Measurements from ENCODE around the gene DCC.

DCC gene

DNA sequence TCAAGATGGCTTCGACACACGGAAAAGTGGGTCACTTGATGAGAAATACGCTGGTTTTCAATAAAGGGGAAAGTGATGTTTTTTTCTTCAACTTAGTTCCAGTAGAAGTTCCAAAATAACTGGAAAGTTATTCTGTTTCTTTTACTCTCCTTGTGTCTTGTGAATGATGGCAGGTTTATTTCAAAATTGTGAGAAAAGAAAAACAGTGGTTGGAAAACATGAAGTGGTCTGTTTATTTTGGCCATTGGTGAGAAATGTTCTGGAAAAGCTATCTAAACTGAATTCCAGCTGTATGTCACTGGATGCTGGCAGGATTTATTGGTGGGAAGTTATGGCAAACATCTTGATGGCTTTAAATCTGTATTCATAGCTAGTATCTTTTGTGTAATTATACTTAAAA lies 484.1 kb downstream of the DCC start:
- no peak for DNase-seq (ENCODE audit: low spot score)

DNA sequence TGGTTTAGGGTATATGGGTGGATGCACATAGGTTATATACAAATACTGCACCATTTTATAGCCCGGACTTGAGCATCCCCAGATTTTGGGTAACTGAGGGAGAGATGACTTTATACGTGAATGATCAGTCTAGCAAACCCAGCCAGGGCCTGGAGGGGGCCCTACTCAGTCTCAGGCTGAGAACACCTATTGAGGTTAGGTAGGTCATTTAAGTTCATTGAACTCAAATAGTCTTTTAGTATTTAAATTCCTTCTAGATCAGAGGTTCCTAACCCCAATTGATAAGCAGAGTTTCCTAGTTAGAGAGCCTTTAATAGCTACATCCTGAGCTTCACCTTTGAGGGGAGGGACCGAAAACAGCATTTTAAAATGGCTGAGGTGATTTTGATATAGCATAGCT lies 487.0 kb downstream of the DCC start:
- DNase-seq (ENCODE audit: low spot score), result no peak

DNA sequence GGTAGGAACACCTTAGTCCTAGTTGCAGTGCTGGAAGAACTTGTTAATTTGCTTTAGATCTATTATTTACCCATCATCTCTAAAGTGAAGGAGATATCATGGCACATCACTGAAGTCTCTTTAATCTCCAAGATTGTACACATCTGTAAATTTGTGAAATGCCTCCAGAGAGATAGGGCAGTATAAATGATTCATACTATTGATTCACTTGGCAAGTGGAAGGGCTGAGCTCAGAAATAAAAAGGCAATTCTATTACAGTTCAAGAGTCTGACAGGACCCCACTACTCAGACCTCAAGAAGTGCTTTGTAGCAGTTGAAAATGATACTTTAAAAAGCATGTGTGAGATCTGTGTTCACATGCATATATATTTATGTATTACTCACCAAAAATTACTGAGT lies 489.3 kb downstream of the DCC start:
- DNase-seq (ENCODE audit: low spot score), result no peak

DNA sequence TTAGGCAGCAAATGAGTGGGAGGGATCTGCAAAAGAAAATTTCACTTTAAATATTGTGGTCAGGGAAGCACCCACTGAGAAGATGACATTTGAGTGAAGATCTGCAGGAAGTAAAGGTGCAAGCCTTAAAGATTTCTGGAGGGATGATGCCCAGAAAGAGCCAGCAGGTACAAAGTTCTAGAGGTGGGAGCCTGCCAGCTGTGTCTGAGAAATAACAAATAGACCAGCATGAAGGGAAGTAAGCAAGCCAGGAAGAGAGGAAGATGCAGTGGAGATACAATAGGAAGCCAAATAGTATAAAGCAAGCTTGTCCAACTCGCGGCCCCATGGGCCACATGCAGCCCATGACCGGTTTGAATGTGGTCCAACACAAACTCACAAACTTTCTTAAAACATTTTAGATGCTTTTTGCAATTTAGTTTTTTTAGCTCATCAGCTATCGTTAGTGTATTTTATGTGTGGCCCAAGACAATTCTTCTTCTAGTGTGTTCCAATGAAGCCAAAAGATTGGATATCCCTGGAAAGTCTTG lies 489.9 kb downstream of the DCC start:
- no peak for DNase-seq (ENCODE audit: low spot score)

DNA sequence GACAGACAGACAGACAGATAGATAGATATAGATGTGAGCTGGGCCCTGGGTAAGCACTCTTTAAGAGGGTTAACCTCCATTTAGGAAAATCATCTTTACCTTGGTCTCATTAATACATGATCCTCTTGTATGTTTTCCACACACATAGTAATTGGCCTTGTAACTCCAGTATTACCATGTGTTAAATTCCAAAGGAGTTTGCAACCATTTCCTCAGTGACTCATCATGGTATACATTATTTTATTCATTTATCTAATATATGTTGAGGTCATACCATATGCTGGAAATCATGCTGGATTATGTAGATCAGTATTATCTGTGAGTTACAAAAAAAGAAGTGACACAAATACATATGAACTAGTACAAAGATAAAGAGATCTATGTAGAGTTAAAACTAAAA lies 504.3 kb downstream of the DCC start:
- DNase-seq (ENCODE audit: low spot score), result no peak

DNA sequence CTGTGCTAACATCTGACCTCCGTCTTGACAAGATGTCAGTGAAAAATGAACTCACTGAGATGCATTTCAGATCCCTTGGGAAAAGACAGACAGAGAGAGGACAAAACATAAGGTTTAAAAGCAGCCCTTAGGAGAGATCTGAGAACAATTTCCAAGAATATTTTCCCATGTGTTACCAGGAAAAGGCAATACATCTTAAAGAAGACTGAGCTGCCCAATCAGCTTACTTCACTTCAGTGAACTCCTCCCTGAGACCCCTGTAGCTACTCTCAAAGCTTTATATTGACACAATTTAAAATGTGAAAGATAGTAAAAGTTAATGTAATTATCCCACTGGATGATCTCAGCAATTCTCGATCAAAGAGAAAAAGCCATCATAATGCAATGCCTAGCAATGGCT lies 505.0 kb downstream of the DCC start:
- no peak for DNase-seq (ENCODE audit: low spot score)

DNA sequence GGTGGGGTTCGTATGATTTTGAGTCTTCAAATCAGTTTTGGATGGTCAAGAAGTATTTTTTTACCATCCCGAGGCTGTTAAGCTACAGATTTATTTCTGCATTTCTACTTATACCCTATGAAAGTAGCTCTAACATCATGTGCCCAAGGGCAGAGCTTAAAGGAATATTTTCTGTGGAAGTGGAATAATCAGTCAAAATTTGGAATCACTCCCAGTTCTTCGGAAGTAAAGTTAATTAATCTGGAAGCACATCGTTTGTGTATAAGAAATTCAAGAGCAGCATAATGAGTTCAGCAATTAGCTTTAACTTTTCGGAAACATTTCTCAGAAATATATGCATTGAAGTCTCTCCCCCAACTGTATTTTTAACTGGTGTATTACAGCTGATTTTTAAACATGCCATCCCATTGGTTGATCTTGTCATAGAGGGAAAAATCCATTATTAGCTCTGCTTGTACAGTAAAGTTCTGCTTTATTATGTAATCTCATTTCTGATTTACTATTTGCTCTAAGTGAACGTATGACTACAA lies 510.1 kb downstream of the DCC start:
- no peak for DNase-seq (ENCODE audit: low spot score)

DNA sequence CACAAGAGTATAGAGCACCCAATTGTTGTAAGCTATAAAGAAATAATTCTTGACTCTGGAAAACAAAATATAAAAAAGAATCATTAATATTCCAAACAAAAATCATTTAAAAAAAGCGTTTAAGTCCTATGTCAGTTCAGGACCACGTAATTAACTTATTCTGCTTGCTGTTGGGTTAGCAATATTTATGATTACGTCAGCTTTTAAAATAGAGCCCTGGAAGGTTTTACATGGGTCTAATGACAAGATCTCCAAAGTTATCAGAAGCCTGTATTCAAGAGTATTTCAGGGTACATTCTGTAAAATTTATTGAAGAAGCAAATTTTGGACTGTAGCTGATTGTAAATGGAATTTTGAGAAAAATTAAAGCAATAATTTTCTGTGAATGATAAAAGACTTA lies 521.6 kb downstream of the DCC start:
- no peak for DNase-seq (ENCODE audit: low spot score)

DNA sequence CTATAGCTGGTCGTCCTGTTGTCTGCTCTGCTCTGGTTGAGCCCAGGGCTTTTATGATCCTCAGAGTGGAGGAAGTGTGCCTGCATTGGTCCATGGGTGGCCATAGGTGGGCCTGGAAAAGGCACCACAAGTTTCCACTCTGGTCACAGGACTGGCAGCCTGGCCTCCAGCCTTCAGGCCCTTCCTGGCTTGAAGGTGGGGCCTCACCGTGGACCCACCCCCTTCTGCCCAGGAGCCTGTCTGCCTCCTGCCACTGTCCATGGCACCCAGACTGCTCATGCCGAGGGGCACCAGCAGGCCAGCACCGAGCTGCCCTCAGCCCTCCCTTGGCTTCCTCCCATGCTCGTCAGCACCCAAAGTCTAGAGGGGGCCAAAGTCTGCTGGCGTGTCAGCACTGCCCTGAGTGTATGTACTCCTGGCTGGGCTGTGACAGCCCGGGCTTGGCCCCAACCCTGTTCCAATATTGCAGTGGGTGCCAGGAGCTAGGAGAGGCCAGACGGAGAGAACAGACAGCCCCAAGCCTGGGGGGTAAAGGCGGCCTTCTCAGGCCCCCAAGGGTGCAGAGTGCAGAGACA lies 529.4 kb downstream of the DCC start:
- no peak for DNase-seq (ENCODE audit: low spot score)

DNA sequence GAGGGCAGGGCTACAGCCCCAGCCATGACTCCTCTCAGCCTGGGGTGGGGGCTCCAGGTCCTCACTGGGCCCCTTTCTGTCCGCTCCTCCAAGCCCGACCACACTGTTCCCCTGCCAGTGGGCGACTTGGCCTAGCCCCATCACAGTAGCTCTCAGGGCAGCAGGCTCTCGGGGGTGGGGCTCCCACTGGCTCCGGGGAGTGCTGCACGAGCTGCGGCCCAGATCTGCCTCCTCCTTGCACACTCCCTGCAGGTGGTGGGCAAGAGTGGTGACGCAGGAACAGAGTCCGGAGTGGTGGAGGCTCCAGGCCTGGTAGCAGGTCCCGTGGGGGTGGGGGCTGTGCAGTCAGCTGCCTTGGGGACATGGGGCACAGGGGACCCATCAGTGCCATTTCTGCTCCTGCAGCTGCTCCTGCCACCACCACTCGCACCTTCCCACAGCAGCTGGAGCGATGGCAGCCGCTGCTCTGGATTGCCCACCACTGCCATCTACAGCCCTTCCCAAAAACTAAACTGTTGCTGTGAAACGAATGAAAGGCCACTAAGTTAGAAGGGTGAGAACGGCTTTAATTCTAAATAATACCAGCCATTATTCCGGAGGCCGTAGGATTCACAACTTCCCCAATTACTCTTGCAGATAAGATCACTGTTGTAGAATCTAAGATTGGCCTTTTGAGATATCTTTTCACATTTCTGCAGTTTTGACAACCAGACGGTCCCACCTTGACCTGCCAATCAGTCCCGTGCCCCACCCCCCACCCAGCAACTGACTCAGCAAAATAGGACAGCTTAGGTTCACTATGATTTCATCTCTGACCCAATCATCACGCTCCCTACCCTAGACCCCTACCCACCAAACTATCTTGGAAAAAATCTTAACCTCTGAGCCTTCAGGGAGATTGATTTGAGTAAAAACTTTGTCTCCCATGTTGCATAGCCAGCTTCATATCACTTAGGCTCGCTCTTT lies 530.2 kb downstream of the DCC start:
- peak; percentile 5 for DNase-seq (ENCODE audit: low spot score)

DNA sequence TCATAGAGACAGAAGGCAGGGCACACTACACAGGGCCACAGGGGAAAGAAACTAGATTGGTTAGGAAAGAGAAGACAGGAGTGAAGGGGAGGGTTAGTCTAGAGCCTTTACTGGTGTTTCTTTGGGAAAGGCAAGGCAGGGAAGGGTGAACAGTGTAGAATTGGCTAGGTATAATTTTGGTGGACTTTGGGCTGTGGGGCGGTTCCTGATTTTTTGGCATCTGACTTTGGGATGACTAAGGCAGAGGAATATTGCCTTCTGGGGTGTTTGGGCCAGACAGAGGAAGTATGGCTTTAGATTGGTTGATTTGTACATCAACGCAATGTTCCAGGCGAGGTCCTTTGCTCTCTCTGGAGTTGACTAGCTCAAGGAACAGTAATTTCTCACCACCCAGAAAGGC lies 534.8 kb downstream of the DCC start:
- no peak for DNase-seq (ENCODE audit: low spot score)

DNA sequence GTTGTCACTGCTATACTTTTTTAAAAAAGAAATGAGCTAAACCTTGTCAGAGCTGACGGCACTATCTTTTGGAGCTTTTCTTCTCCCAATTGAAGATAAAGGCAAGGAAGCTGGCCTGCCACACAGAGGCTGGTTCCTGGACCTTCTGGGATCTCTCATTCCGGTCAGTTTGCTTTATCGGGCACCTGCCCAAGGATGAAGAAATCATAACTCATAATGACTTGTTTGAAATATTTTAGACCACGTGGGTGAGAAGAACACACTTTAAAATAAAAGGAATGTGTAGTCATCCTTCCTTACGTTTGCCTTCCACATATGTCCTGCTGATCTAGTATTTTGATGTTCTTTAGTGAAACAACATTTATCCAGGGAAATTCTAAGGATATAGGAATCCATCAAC lies 535.7 kb downstream of the DCC start:
- no peak for DNase-seq (ENCODE audit: low spot score)

DNA sequence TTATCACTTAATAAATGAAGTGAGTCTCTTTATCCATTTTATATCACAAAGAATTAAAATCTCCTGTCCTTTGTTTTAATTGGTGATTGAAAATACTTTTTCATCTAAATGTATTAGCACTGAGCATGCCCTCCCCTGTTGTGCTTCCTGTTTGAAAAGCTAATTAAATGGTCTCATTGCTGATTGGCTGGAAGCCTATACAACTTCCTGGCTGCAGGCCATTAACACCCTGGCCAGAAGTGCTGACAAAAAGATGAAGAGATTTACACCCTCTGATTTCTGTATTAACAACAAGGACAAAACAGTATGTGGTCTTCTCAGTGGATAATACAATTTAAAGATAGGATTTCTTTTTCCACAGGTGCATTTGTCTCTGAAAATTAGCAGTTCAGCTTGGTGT lies 548.0 kb downstream of the DCC start:
- no peak for DNase-seq (ENCODE audit: low spot score)

DNA sequence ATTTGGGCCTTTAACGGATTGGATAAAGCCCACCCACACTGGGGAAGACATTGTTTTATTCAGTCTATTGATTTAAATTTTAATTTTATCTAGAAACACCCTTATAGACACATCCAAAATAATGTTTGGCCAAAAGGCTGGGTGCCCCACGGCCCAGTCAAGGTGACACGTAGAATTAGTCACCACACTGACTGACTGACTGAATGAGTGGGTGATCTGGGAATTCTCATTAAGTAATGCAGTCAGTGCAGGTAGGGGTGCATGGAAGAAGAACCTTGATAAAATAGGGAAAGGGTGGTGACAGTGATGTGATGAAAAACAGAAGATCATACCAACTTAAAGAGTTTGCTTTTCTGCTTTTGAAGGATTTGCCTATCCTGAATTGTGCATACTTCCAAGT lies 554.8 kb downstream of the DCC start:
- DNase-seq (ENCODE audit: low spot score), result no peak

DNA sequence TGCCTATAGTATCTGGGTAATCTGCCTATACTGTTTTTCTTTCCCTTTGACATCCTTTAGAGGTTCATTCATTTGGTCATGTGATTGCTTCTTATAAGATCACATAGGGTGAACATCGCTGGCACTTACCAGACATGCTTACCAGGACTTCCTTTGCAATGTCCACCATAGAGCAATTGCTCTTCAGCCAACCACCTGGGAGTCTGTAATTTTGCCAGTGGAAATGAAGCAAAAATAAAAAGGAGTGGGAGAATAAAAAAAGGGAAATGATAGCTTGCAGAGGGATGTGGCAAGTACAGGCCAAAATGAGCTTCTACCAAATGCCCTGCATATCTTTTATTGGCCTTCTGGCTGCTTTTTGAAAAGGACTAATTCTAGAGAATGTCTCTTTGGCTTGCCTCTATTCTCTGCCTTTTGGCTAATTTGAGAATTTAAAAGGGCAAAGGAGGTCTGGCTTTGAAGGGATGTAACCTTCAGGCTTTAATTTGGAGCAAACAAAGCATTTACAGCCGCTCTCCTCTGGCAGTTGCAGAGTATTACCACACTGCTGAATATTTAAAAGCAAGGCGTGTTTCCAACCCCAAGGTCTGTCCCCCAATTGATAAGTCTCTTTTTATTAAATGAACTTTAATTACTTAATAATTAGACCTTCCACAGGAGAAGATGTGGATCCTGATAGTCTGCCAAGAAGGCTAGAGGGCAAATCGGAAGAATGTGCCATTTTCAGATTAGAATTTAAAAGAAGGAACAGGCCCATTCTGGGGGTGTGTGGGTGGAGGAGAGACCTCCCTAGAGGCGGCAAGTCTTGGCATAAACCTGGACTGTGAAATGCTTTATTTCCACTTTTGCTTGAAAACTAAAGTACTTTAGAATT lies 557.9 kb downstream of the DCC start:
- no peak for DNase-seq (ENCODE audit: low spot score)

DNA sequence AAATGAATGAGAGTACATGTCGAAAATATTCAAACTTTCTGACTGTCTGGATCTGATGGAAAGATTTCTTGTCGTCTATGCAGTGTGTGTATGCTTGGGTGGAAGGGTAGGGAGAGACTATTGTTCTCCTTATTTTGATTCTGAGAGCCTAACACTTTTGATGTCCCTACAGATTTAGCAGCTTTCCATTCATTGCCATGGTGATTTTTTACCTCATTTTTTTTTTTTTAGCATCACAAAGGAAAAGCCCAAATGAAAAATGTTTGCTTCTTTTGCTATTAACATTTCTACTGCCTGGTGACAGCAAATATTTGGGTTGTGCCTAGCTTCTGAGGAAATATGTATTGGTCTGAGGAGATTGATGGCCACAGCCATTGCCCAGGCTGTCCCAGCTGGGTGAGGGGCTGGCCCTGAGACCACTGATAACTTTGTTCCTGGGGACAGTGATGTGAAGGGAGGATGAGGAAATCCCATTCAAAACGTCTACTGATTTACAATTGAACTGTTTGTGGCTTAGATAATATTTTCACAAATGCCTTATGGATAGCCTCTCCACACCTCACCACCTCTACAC lies 558.6 kb downstream of the DCC start:
- DNase-seq (ENCODE audit: low spot score), result no peak

DNA sequence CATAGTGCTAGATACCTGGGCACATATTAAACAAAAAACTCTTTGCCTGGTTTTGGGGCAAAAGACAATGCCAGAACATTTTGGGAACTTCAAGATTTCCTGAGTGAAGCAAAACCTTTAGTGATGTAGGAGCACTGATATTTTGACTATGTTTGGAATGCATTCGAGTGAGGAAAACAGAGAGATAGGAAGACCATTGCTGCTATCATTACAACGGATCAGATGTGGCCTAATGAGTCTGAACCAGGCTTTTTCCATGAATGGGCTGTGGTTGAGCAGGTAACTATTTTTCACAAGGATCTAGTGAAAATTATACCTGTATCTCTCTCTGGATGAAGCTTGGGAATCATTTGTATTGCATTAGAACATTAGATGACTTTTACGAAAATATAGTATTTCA lies 562.2 kb downstream of the DCC start:
- DNase-seq (ENCODE audit: low spot score), result no peak

DNA sequence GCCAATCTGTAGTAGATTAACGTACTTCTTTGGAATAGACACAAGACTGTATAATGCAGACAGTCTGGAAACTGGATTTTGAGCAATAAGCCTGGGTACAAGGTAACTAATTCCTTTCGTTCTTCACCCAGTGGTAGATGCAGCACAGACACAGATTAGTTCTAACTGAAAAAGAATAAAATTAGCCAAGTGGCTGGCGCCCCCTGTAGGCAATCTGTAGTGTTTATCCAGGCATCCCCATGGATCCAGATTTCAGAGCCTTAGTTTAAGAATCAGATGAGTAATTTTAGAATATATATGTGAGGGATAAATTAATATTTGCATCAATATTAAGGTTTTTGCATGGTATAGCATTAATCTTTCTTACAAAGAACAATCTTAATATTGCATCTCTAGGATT lies 563.9 kb downstream of the DCC start:
- peak; percentile 18 for DNase-seq (ENCODE audit: low spot score)

DNA sequence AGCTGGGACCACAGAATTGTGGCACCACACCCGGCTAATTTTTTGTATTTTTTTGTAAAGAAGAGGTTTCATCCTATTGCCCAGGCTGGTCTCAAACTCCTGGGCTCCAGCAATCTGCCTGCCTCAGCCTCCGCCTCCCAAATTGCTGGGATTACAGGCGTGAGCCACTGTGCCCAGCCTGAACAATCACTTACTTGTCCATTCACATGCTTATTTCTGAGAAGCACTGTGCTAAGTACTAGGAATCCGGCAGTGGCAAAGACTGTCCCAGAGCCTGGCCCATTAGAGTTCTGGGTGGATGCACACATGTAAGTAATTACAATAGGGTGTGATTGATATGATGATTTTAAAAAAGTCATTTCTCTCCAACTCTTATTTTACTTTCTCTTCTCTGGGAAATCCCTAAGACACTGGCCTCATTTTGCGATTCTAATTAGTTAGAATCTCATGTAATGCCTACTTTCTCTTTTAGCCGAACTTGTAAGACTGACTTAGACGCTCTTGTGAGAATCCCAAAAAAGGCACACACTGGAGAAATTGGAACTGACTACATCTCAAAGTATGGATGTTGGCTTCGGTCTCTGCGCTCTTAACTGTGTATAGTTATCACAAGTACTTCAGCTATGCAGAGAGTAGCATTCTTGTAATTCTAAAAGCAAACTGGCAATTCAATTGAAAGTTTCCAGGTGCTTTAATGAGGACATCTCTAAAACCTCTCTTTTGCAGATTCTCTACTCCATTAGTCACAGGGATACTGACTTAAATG lies 567.7 kb downstream of the DCC start:
- no peak for DNase-seq (ENCODE audit: low spot score)

DNA sequence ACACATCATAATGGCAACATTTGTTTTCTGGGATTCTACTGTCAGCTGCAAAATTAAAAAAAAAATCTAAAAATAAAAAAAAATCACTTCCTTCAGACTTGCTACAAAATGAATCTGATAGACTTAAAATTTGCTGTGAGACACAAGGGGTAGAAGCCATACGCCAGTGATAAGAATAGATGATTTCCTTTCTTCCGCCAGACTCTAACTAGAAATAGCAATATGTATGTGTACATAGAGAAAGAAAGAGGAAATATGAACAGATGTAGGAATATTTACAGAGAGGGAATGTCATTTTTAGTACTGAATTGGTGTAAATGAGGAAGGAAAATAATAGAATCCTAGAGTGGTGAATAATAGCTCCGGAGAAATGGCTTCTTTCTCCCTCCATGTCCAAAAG lies 574.2 kb downstream of the DCC start:
- no peak for DNase-seq (ENCODE audit: low spot score)

DNA sequence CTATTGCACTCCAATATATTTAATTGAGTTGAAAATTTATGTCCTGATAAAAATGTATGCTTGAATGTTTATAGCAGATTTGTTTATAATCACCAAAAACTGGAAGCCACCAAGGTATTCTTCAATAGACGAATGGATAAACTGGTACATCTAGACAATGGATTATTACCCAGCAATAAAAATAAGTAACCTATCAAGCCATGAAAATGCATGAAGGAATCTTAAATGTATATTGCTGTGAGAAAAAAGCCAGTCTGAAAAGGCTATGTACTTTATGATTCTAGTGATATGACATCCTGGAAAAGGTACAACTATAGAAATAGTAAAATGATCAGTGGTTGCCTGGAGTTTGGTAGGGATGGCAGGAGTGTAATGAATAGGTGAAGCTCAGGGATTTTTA lies 580.7 kb downstream of the DCC start:
- DNase-seq (ENCODE audit: low spot score), result no peak
